Smooth muscle cell (in vitro differentiated cells): ENCODE results near the gene PLEKHM2. TPM values are rescaled to one million over a fixed set of nuclear protein-coding genes. Genes with fewer than 3 reads are reported as not detected.

ENCODE experiments used
- DNase-seq: peaks from one replicate; lab custom pipeline; 2025; ENCODE audit not compliant: unreplicated experiment; lab: John Stamatoyannopoulos, UW
- H2AFZ ChIP-seq: fragments of 200-600 bp; sonication (generic); 2 replicates; pipeline ENCODE4 v1.6.0; 2016; ENCODE audit warnings: antibody characterized with exemption, low read depth, mild to moderate bottlenecking
- H3F3A ChIP-seq: fragments of 200-600 bp; sonication (generic); 2 replicates; pipeline ENCODE4 v1.6.0; 2017; ENCODE audit warnings: antibody characterized with exemption, low read depth
- H3K27ac ChIP-seq: fragments of 200-600 bp; sonication (generic); 2 replicates; pipeline ENCODE4 v1.5.1; 2016; ENCODE audit warnings: low read depth, mild to moderate bottlenecking
- H3K27me3 ChIP-seq: fragments of 200-600 bp; sonication (generic); 2 replicates; pipeline ENCODE4 v1.6.1; 2016; ENCODE audit warnings: low read depth, mild to moderate bottlenecking
- H3K36me3 ChIP-seq: fragments of 200-600 bp; sonication (generic); 2 replicates; pipeline ENCODE4 v1.5.1; 2016; ENCODE audit warnings: low read depth
- H3K4me1 ChIP-seq: fragments of 200-600 bp; sonication (generic); 2 replicates; pipeline ENCODE4 v1.5.1; 2016; ENCODE audit warnings: low read depth
- H3K4me2 ChIP-seq: fragments of 200-600 bp; sonication (generic); 2 replicates; pipeline ENCODE4 v1.6.0; 2016; ENCODE audit warnings: mild to moderate bottlenecking
- H3K4me3 ChIP-seq: fragments of 200-600 bp; sonication (generic); 2 replicates; pipeline ENCODE4 v1.5.1; 2016; ENCODE audit warnings: mild to moderate bottlenecking
- H3K79me2 ChIP-seq: fragments of 200-600 bp; sonication (generic); 2 replicates; pipeline ENCODE4 v1.6.0; 2016; ENCODE audit warnings: low read depth, mild to moderate bottlenecking
- H3K9ac ChIP-seq: fragments of 200-600 bp; sonication (generic); 2 replicates; pipeline ENCODE4 v1.6.0; 2016; ENCODE audit warnings: low read depth
- H3K9me3 ChIP-seq: fragments of 200-600 bp; sonication (generic); replicated peaks from 2 replicates; pipeline ENCODE4 v1.5.1; 2016; ENCODE audit warnings: low read depth
- H4K20me1 ChIP-seq: fragments of 200-600 bp; sonication (generic); 2 replicates; pipeline ENCODE4 v1.6.0; 2016; ENCODE audit warnings: low read depth
- CTCF ChIP-seq: fragments of 200-600 bp; sonication (generic); IDR thresholded peaks from 2 replicates; pipeline ENCODE4 v1.5.1; 2017; ENCODE audit warnings: borderline replicate concordance, mild to moderate bottlenecking, antibody characterized with exemption; ENCODE audit not compliant: insufficient read depth, poor library complexity, severe bottlenecking
- WGBS: methylation state at CpG from one replicate; pipeline ENCODE4 v1.1.7; 2016; ENCODE audit warnings: low lambda C conversion rate; 5-methylcytosine and 5-hydroxymethylcytosine counted together
- polyA plus RNA-seq: library from polyadenylated mRNA; unstranded; fragments of >200 nt; fragmentation: Nextera tagmentation; extraction: Ambion mirVana; gene quantifications from 2 replicates; pipeline ENCODE4 v1.2.1, GENCODE V29; 2016
- total RNA-seq: library from RNA; depleted of rRNA; stranded (reverse); fragments of >200 nt; gene quantifications from 2 replicates; pipeline ENCODE4 v1.2.3, GENCODE V29; 2014

PLEKHM2 gene
- total and polyA plus RNA-seq, 2 experiments from 2014 or later, result 26.5 to 39.6 TPM

- Histone ChIP-seq H3K9me3 (no peaks in the 10 kb centered on the region), H3K4me1 (peaks cover 3% of the 10 kb centered on the region), H3K4me2 (peak overlapping the region; percentile 23), H3K27ac (peak overlapping the region; percentile 93), H2AFZ (no peak overlapping the region), H3K9ac (peak overlapping the region; percentile 71), H3F3A (peaks cover 12% of the 10 kb centered on the region), H3K36me3 (no peaks in the 10 kb centered on the region), H3K27me3 (no peaks in the 10 kb centered on the region), H3K79me2 (peaks cover 7% of the 10 kb centered on the region), H4K20me1 (peaks cover 5% of the 10 kb centered on the region), H3K4me3 (no peak overlapping the region)
- no peak for DNase-seq
- WGBS, result 50% methylated on average over 11 of the region's 11 CpGs
- no peak for TF ChIP-seq CTCF
Measured at GRCh38 chr1:15680131-15680530, 4.0 kb upstream of the PLEKHM2 start.

GRCh38 chr1:15680561-15681348, 3.4 kb upstream of the PLEKHM2 start:
- H3K79me2 ChIP-seq, result peaks cover 13% of the 10 kb centered on the region
- H4K20me1 ChIP-seq, result peaks cover 9% of the 10 kb centered on the region
- peaks cover 10% of the 10 kb centered on the region for H3K4me1 ChIP-seq
- WGBS, result 85% methylated on average over 7 of the region's 7 CpGs
- peak overlapping the region; percentile 23 for H3K4me2 ChIP-seq
- no peak for DNase-seq
- peak overlapping the region; percentile 93 for H3K27ac ChIP-seq
- TF ChIP-seq CTCF, result no peak
- no peaks in the 10 kb centered on the region for H3K27me3 ChIP-seq
- peak overlapping the region; percentile 71 for H3K9ac ChIP-seq
- no peak overlapping the region for H2AFZ ChIP-seq
- H3K9me3 ChIP-seq, result no peaks in the 10 kb centered on the region
- H3K4me3 ChIP-seq, result no peak overlapping the region
- H3F3A ChIP-seq, result peaks cover 12% of the 10 kb centered on the region
- H3K36me3 ChIP-seq, result no peaks in the 10 kb centered on the region

- H2AFZ ChIP-seq, result no peak overlapping the region
- peaks cover 10% of the 10 kb centered on the region for H3K4me1 ChIP-seq
- peaks cover 17% of the 10 kb centered on the region for H4K20me1 ChIP-seq
- H3K4me2 ChIP-seq, result peak overlapping the region; percentile 13
- H3K36me3 ChIP-seq, result no peaks in the 10 kb centered on the region
- TF ChIP-seq CTCF, result no peak
- H3K79me2 ChIP-seq, result peaks cover 22% of the 10 kb centered on the region
- H3K9ac ChIP-seq, result no peak overlapping the region
- H3K9me3 ChIP-seq, result no peaks in the 10 kb centered on the region
- peaks cover 12% of the 10 kb centered on the region for H3F3A ChIP-seq
- 95% methylated on average over 12 of the region's 12 CpGs for WGBS
- no peak overlapping the region for H3K4me3 ChIP-seq
- no peaks in the 10 kb centered on the region for H3K27me3 ChIP-seq
- peak overlapping the region; percentile 93 for H3K27ac ChIP-seq
- DNase-seq, result no peak
Measured at GRCh38 chr1:15681349-15682292, 2.5 kb upstream of the PLEKHM2 start.
